SK-N-MC (cell line): ENCODE data around the gene RGS7.

Experiments used
- EZH2 ChIP-seq: fragments of 200-600 bp; sonication (generic); IDR thresholded peaks from one replicate; pipeline ENCODE4 v1.6.1; 2017; ENCODE audit warnings: antibody characterized with exemption
- FOXP2 ChIP-seq: optimal IDR thresholded peaks from 2 replicates; pipeline ENCODE3; 2011; ENCODE audit warnings: mild to moderate bottlenecking, moderate library complexity; ENCODE audit not compliant: insufficient read depth; ENCODE audit errors: extremely low read length, control extremely low read depth
- POLR2AphosphoS5 ChIP-seq: IDR thresholded peaks from 2 replicates; pipeline ENCODE4 v1.6.1; 2012; ENCODE audit warnings: mild to moderate bottlenecking, low read depth, low read length, borderline replicate concordance

GRCh38 chr1:241090798-241091197 is 266.2 kb downstream of the RGS7 start:
- no peak for TF ChIP-seq EZH2
- no peak for TF ChIP-seq POLR2AphosphoS5
- TF ChIP-seq FOXP2, result no peak
